ENCODE measurements around the gene CWF19L2.

Gene CWF19L2

DNA sequence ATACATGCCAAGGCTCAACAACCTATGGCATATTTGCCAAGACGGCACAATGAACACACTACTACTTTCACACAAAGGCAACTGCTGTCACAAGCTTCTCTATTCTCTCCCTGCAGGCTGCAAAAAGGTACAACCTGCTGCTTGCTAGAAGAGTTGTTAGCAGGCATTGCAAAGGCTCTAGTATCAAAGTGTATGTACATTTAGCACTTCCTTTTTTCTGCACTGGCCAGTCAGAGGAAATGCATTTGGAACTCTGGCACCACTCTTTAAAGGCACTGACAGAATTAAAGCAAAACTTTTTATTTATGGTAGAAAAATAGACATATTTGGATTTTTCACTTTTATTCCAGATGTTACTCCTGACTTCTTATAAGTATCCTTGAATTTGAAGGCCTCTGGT is 125.9 kb downstream of the CWF19L2 start:
- Histone ChIP-seq H3K9me3 (no peaks in the 10 kb centered on the region), H3K4me1 (no peaks in the 10 kb centered on the region), H3K4me3 (no peak overlapping the region), H3K27ac (no peak overlapping the region), H3K36me3 (peaks cover 24 to 43% (median 38%) of the 10 kb centered on the region in 3 donors), H3K27me3 (no peaks in the 10 kb centered on the region)
- intact Hi-C loops (cut with DNase I; ENCODE audit: low total_unique reads), result no loop called here
- TF ChIP-seq, protein P1, sequence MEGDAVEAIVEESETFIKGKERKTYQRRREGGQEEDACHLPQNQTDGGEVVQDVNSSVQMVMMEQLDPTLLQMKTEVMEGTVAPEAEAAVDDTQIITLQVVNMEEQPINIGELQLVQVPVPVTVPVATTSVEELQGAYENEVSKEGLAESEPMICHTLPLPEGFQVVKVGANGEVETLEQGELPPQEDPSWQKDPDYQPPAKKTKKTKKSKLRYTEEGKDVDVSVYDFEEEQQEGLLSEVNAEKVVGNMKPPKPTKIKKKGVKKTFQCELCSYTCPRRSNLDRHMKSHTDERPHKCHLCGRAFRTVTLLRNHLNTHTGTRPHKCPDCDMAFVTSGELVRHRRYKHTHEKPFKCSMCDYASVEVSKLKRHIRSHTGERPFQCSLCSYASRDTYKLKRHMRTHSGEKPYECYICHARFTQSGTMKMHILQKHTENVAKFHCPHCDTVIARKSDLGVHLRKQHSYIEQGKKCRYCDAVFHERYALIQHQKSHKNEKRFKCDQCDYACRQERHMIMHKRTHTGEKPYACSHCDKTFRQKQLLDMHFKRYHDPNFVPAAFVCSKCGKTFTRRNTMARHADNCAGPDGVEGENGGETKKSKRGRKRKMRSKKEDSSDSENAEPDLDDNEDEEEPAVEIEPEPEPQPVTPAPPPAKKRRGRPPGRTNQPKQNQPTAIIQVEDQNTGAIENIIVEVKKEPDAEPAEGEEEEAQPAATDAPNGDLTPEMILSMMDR (IDR thresholded peaks at IDR 0.05), result no peak
- no peak for DNase-seq

DNA sequence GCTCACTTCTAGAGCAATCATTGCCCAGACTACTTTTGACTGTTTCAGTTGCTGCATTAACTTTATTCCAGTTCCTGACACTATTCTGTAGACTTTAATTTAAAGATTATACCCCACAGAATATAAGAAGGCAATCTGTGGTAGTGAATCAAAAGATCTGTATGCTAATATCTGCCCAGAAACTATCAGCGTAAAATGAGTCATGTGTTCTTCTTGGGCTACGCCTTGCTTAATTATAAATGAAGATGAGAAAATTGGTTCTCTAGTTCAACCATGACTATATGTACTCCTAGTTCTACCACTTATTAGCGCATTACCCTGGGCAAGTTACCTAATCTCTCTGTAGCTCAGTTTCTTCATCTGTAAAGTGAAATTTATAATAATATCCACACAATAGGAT is 128.5 kb downstream of the CWF19L2 start:
- no peak overlapping the region for H3K4me3 ChIP-seq
- DNase-seq, result no peak
- H3K4me1 ChIP-seq, result no peaks in the 10 kb centered on the region
- peaks cover 48 to 63% (median 61%) of the 10 kb centered on the region in 3 donors for H3K36me3 ChIP-seq
- H3K27ac ChIP-seq, result no peak overlapping the region
- TF ChIP-seq, protein P1 (IDR thresholded peaks at IDR 0.05), result no peak
- no peaks in the 10 kb centered on the region for H3K9me3 ChIP-seq
- H3K27me3 ChIP-seq, result no peaks in the 10 kb centered on the region
- intact Hi-C loops (cut with DNase I; ENCODE audit: low total_unique reads), result no loop called here

- DNase-seq, result no peak
- no peak overlapping the region for H3K4me3 ChIP-seq
- TF ChIP-seq, protein P1 (IDR thresholded peaks at IDR 0.05), result no peak
- H3K36me3 ChIP-seq, result peaks cover 9 to 18% (median 11%) of the 10 kb centered on the region in 3 donors
- peaks cover 0 to 14% (median 0%) of the 10 kb centered on the region in 3 donors for H3K9me3 ChIP-seq
- H3K4me1 ChIP-seq, result no peaks in the 10 kb centered on the region
- H3K27me3 ChIP-seq, result no peaks in the 10 kb centered on the region
- H3K27ac ChIP-seq, result no peak overlapping the region
- intact Hi-C loops (cut with DNase I; ENCODE audit: low total_unique reads), result no loop called here
These were observed 141.2 kb downstream of the CWF19L2 start for GRCh38 chr11:107316426-107316825.

GRCh38 chr11:107307991-107308390 is 149.6 kb downstream of the CWF19L2 start:
- intact Hi-C loops (cut with DNase I; ENCODE audit: low total_unique reads), result no loop called here
- Histone ChIP-seq H3K4me1 (no peaks in the 10 kb centered on the region), H3K36me3 (peaks cover 46 to 65% (median 53%) of the 10 kb centered on the region in 3 donors), H3K27me3 (no peaks in the 10 kb centered on the region), H3K9me3 (no peaks in the 10 kb centered on the region), H3K4me3 (no peak overlapping the region), H3K27ac (no peak overlapping the region)
- TF ChIP-seq, protein P1 (IDR thresholded peaks at IDR 0.05), result no peak
- no peak for DNase-seq

GRCh38 chr11:107301878-107302277 is 155.7 kb downstream of the CWF19L2 start:
- H3K4me3 ChIP-seq, result no peak overlapping the region
- no peak for DNase-seq

More at GRCh38 chr11:107301878-107302277, 155.7 kb downstream of the CWF19L2 start:
- H3K9me3 ChIP-seq, result peaks cover 0 to 7% (median 2%) of the 10 kb centered on the region in 3 donors
- H3K27me3 ChIP-seq, result no peaks in the 10 kb centered on the region
- intact Hi-C loops (cut with DNase I; ENCODE audit: low total_unique reads), result no loop called here
- no peak overlapping the region for H3K27ac ChIP-seq
- H3K36me3 ChIP-seq, result peaks cover 32 to 57% (median 38%) of the 10 kb centered on the region in 3 donors
- H3K4me1 ChIP-seq, result no peaks in the 10 kb centered on the region
- TF ChIP-seq, protein P1 (IDR thresholded peaks at IDR 0.05), result no peak

All from tibial artery (tissue), 4 donors.